HFFc6 (cell line): ENCODE data around the gene SYNGAP1. TPM values are rescaled to one million over a fixed set of nuclear protein-coding genes. Genes with fewer than 3 reads are reported as not detected.

ENCODE experiments used
- DNase-seq: peaks from one replicate; pipeline ENCODE4 v3.0.0-alpha.2; 2018
- H3K27ac Mint-ChIP-seq: 2 replicates; pipeline ENCODE4 v1.8.0; 2020; ENCODE audit warnings: mild to moderate bottlenecking, mixed read lengths
- H3K27me3 Mint-ChIP-seq: 2 replicates; pipeline ENCODE4 v1.8.0; 2021; ENCODE audit warnings: mild to moderate bottlenecking, moderate library complexity, mixed read lengths; ENCODE audit not compliant: insufficient read depth
- H3K36me3 Mint-ChIP-seq: 2 replicates; pipeline ENCODE4 v1.8.0; 2021; ENCODE audit warnings: low read depth, mixed read lengths
- H3K4me1 Mint-ChIP-seq: 2 replicates; pipeline ENCODE4 v1.8.0; 2020; ENCODE audit warnings: low read depth, mixed read lengths
- H3K4me3 Mint-ChIP-seq: 2 replicates; pipeline ENCODE4 v1.8.0; 2020; ENCODE audit warnings: mild to moderate bottlenecking, moderate library complexity, mixed read lengths
- H3K9me3 Mint-ChIP-seq: 2 replicates; pipeline ENCODE4 v1.8.0; 2020; ENCODE audit warnings: mild to moderate bottlenecking, mixed read lengths
- CTCF ChIP-seq: fragments of 200-600 bp; sonication (generic); IDR thresholded peaks from 2 replicates; pipeline ENCODE4 v1.5.0; 2021; ENCODE audit warnings: antibody characterized with exemption, mild to moderate bottlenecking
- total RNA-seq, 6 experiments: library from RNA; stranded (reverse); fragmentation: NEBNext Ultra II Directional; extraction: Animal tissue kit (Norgen Biotek cat#: 25700); gene quantifications; 2 replicates in 1 of 6; 3 replicates in 5 of 6; pipeline ENCODE4 v1.2.3, GENCODE V29; 2021

Gene SYNGAP1
- total RNA-seq, 6 experiments from 2014 or later: 10.5 to 15.0 (median 13.3) TPM

- no peak overlapping the region for H3K27ac Mint-ChIP-seq
- no peak for DNase-seq
- no peak for TF ChIP-seq CTCF
- peaks cover 30% of the 10 kb centered on the region; the same call in 1 of the 2 replicates for H3K36me3 Mint-ChIP-seq
- peaks cover 12% of the 10 kb centered on the region for H3K4me1 Mint-ChIP-seq
- H3K9me3 Mint-ChIP-seq: no peaks in the 10 kb centered on the region
- H3K27me3 Mint-ChIP-seq: no peaks in the 10 kb centered on the region; the same call in 1 of the 2 replicates
- H3K4me3 Mint-ChIP-seq: no peak overlapping the region
Measured at GRCh38 chr6:33442283-33442682, 22.4 kb downstream of the SYNGAP1 start.

- peaks cover 28% of the 10 kb centered on the region for H3K36me3 Mint-ChIP-seq
- DNase-seq: no peak
- H3K27ac Mint-ChIP-seq: no peak overlapping the region
- H3K4me3 Mint-ChIP-seq: no peak overlapping the region
- TF ChIP-seq CTCF: no peak
- H3K27me3 Mint-ChIP-seq: no peaks in the 10 kb centered on the region; the same call in 1 of the 2 replicates
- no peaks in the 10 kb centered on the region for H3K9me3 Mint-ChIP-seq
- H3K4me1 Mint-ChIP-seq: peaks cover 12% of the 10 kb centered on the region
Measured at GRCh38 chr6:33443025-33443424, 23.2 kb downstream of the SYNGAP1 start.

GRCh38 chr6:33443619-33444504, 24.0 kb downstream of the SYNGAP1 start:
- H3K9me3 Mint-ChIP-seq: no peaks in the 10 kb centered on the region
- peaks cover 12% of the 10 kb centered on the region for H3K4me1 Mint-ChIP-seq
- no peaks in the 10 kb centered on the region; the same call in 1 of the 2 replicates for H3K27me3 Mint-ChIP-seq
- H3K27ac Mint-ChIP-seq: no peak overlapping the region
- no peak for TF ChIP-seq CTCF
- DNase-seq: no peak
- H3K4me3 Mint-ChIP-seq: no peak overlapping the region
- H3K36me3 Mint-ChIP-seq: peaks cover 28% of the 10 kb centered on the region

GRCh38 chr6:33445119-33445603, 25.3 kb downstream of the SYNGAP1 start:
- DNase-seq: no peak
- no peak overlapping the region for H3K4me3 Mint-ChIP-seq
- H3K27me3 Mint-ChIP-seq: no peaks in the 10 kb centered on the region
- H3K9me3 Mint-ChIP-seq: no peaks in the 10 kb centered on the region
- peak overlapping the region; percentile 36; the same call in 1 of the 2 replicates for H3K27ac Mint-ChIP-seq
- no peaks in the 10 kb centered on the region for H3K4me1 Mint-ChIP-seq
- no peak for TF ChIP-seq CTCF
- H3K36me3 Mint-ChIP-seq: peaks cover 27% of the 10 kb centered on the region

GRCh38 chr6:33446356-33446755, 26.5 kb downstream of the SYNGAP1 start:
- Mint-ChIP-seq H3K27ac (peak overlapping the region; percentile 31; the same call in 1 of the 2 replicates), H3K4me1 (no peaks in the 10 kb centered on the region), H3K36me3 (peaks cover 23% of the 10 kb centered on the region), H3K9me3 (no peaks in the 10 kb centered on the region), H3K27me3 (no peaks in the 10 kb centered on the region), H3K4me3 (no peak overlapping the region)
- no peak for DNase-seq
- no peak for TF ChIP-seq CTCF
